Panc1 (cell line): ENCODE results near the gene SLC10A7. TPM values are rescaled to one million over a fixed set of nuclear protein-coding genes. Genes with fewer than 3 reads are reported as not detected.

Experiments used
- ATAC-seq: fragments of 200-7000 bp; cut with Tn5 transposase; 2 replicates; pipeline ENCODE4 v1.9.1; 2020; ENCODE audit warnings: mild to moderate bottlenecking, moderate library complexity
- BruUV-seq: library from RNA; stranded (reverse); fragments of 400-500 nt; replicated peaks from 2 replicates; lab custom pipeline; 2021; lab: Mats Ljungman, UMichigan
- CTCF ChIA-PET: fragments of 300-600 bp; sonication (Branson Sonifier 250); formaldehyde crosslinking; loops from one replicate; lab custom pipeline; 2022; ENCODE audit warnings: antibody characterized with exemption; lab: Charles Lee
- POLR2A ChIA-PET: fragments of 300-600 bp; sonication (Branson Sonifier 250); formaldehyde crosslinking; loops from one replicate; lab custom pipeline; 2022; ENCODE audit warnings: antibody characterized with exemption; lab: Charles Lee
- DNase-seq: peaks from one replicate; pipeline ENCODE4 v3.0.0-alpha.2; 2010; ENCODE audit warnings: low read depth, low spot score
- H3K27ac ChIP-seq: 2 replicates; pipeline ENCODE4 v1.5.1; 2011; ENCODE audit warnings: mild to moderate bottlenecking, low read length, inconsistent platforms
- H3K27me3 ChIP-seq: fragments of 200-500 bp; sonication (Bioruptor generic); 2 replicates; pipeline ENCODE4 v1.6.0; 2014; ENCODE audit warnings: low read length, inconsistent platforms; ENCODE audit not compliant: control insufficient read depth, insufficient read depth
- H3K36me3 ChIP-seq: fragments of 200-500 bp; sonication (Bioruptor generic); 2 replicates; pipeline ENCODE4 v1.5.1; 2014; ENCODE audit warnings: inconsistent platforms, mild to moderate bottlenecking, low read length, moderate library complexity; ENCODE audit not compliant: control insufficient read depth, insufficient read depth
- H3K4me1 ChIP-seq: 2 replicates; pipeline ENCODE4 v1.5.1; 2011; ENCODE audit warnings: inconsistent platforms, mild to moderate bottlenecking, low read length, moderate library complexity; ENCODE audit not compliant: control insufficient read depth, insufficient read depth
- H3K4me3 ChIP-seq, 2 experiments: 2 replicates each; pipeline ENCODE4 v1.5.1; 2011 to 2012; ENCODE audit warnings: low read depth in 2 of 2, low read length in 2 of 2, mild to moderate bottlenecking in 2 of 2, inconsistent platforms in 1 of 2, moderate library complexity in 1 of 2
- H3K9me3 ChIP-seq: fragments of 200-500 bp; sonication (Bioruptor generic); 2 replicates; pipeline ENCODE4 v1.5.1; 2014; ENCODE audit warnings: low read depth, mild to moderate bottlenecking, inconsistent platforms, low read length, moderate library complexity; ENCODE audit not compliant: control insufficient read depth, insufficient read depth
- POLR2AphosphoS5 ChIP-seq: IDR thresholded peaks from 2 replicates; pipeline ENCODE4 v1.6.1; 2012; ENCODE audit warnings: mild to moderate bottlenecking, low read depth, low read length, moderate library complexity
- SIN3A ChIP-seq: IDR thresholded peaks from 2 replicates; pipeline ENCODE4 v1.6.1; 2012; ENCODE audit warnings: low read depth, mild to moderate bottlenecking, low read length, moderate library complexity, borderline replicate concordance; ENCODE audit not compliant: insufficient read depth
- TCF7L2 ChIP-seq: IDR thresholded peaks from 2 replicates; pipeline ENCODE4 v1.6.1; 2011; ENCODE audit warnings: mild to moderate bottlenecking, low read depth, low read length, inconsistent platforms
- in situ Hi-C: cut with HindIII; loops from 2 replicates; pipeline ENCODE4 v1.10.0; 2016; ENCODE audit warnings: low sequenced_read_pairs, low pct_unique_long_range_greater_than_20kb
- intact Hi-C: fragments of 100-400 bp; cut with micrococcal nuclease; formaldehyde crosslinking; loops from one replicate; pipeline ENCODE4 v1.10.0; 2022; ENCODE audit not compliant: unreplicated experiment
- total RNA-seq: library from RNA; stranded (reverse); gene quantifications from one replicate; pipeline ENCODE4 v1.2.1, GENCODE V29; 2021; ENCODE audit not compliant: unreplicated experiment
- TF ChIP-seq, protein P1 (sequence below), 2 experiments: IDR thresholded peaks; 2 replicates each; pipeline ENCODE4 v1.6.1; 2011 to 2012; ENCODE audit warnings: low read depth in 2 of 2, control low read depth in 1 of 2, low read length in 1 of 2, mild to moderate bottlenecking in 1 of 2, moderate library complexity in 1 of 2; ENCODE audit not compliant: insufficient read depth in 1 of 2
- TF ChIP-seq, protein P2 (sequence below): fragments of 450-650 bp; IDR thresholded peaks from 2 replicates; pipeline ENCODE4 v1.5.1; 2017; ENCODE audit warnings: mild to moderate bottlenecking

SLC10A7 gene
- total RNA-seq, 1 experiment from 2014 or later: 1.5 TPM

DNA sequence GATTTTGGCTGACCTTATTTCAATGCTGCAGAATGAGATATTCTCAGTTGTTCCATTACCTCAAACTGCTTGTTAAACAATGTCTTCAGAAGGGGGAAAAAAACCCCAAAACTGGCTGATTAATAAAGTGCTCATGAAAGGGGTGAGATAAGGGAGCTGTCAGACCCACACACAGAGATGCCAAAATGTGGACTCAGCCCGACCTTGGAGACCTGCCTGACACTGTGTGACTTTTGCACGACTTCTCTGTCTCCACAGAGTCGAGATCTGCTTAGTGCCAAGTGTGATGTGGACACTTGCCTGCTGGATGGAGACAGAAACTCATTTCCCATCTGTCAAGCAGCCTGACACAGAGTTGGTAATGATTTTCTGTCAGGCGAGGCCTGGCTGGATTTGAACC is 275.9 kb downstream of the SLC10A7 start:
- Histone ChIP-seq H3K36me3 (no peaks in the 10 kb centered on the region), H3K27me3 (no peaks in the 10 kb centered on the region), H3K9me3 (no peaks in the 10 kb centered on the region), H3K4me3 (no peak overlapping the region), H3K27ac (no peak overlapping the region), H3K4me1 (no peaks in the 10 kb centered on the region)
- no peak for ATAC-seq
- POLR2A ChIA-PET: no interaction called here
- BruUV-seq: no TSS peak
- in situ Hi-C loops: no loop called here
- intact Hi-C loops: no loop called here
- CTCF ChIA-PET: no interaction called here
- TF ChIP-seq SIN3A (no peak), POLR2AphosphoS5 (no peak)
- TF ChIP-seq, protein P1, sequence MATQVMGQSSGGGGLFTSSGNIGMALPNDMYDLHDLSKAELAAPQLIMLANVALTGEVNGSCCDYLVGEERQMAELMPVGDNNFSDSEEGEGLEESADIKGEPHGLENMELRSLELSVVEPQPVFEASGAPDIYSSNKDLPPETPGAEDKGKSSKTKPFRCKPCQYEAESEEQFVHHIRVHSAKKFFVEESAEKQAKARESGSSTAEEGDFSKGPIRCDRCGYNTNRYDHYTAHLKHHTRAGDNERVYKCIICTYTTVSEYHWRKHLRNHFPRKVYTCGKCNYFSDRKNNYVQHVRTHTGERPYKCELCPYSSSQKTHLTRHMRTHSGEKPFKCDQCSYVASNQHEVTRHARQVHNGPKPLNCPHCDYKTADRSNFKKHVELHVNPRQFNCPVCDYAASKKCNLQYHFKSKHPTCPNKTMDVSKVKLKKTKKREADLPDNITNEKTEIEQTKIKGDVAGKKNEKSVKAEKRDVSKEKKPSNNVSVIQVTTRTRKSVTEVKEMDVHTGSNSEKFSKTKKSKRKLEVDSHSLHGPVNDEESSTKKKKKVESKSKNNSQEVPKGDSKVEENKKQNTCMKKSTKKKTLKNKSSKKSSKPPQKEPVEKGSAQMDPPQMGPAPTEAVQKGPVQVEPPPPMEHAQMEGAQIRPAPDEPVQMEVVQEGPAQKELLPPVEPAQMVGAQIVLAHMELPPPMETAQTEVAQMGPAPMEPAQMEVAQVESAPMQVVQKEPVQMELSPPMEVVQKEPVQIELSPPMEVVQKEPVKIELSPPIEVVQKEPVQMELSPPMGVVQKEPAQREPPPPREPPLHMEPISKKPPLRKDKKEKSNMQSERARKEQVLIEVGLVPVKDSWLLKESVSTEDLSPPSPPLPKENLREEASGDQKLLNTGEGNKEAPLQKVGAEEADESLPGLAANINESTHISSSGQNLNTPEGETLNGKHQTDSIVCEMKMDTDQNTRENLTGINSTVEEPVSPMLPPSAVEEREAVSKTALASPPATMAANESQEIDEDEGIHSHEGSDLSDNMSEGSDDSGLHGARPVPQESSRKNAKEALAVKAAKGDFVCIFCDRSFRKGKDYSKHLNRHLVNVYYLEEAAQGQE (IDR thresholded peaks at IDR 0.05; ENCODE audit: insufficient read depth in 1 of 2, low read depth in 2 of 2, low read length in 1 of 2): no peak
- DNase-seq: no peak

DNA sequence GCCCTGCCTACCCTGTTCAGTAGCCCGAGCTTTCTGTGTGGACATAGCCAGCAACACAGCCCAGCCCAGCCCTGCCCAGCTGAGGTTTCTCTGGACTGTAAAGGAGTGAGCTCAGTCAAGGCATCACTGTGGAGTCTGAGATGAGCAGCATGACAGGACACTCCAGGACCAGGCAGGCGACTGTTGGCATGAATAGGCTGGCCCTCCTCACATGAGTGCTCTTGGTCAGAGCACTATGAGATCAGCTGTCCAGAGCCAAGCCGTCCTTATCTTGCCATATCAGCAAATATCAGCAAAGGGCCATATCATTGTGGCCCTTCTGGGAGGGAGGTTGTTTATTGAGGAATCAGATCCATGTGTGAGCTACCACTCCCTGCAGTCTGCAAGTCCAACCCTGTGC is 276.5 kb downstream of the SLC10A7 start:
- Histone ChIP-seq H3K36me3 (no peaks in the 10 kb centered on the region), H3K27ac (no peak overlapping the region), H3K4me1 (no peaks in the 10 kb centered on the region), H3K4me3 (no peak overlapping the region), H3K27me3 (no peaks in the 10 kb centered on the region), H3K9me3 (no peaks in the 10 kb centered on the region)
- intact Hi-C loops (no loop called here), in situ Hi-C loops (no loop called here)
- no TSS peak for BruUV-seq
- no peak for DNase-seq
- POLR2A ChIA-PET: no interaction called here
- TF ChIP-seq, protein P2, sequence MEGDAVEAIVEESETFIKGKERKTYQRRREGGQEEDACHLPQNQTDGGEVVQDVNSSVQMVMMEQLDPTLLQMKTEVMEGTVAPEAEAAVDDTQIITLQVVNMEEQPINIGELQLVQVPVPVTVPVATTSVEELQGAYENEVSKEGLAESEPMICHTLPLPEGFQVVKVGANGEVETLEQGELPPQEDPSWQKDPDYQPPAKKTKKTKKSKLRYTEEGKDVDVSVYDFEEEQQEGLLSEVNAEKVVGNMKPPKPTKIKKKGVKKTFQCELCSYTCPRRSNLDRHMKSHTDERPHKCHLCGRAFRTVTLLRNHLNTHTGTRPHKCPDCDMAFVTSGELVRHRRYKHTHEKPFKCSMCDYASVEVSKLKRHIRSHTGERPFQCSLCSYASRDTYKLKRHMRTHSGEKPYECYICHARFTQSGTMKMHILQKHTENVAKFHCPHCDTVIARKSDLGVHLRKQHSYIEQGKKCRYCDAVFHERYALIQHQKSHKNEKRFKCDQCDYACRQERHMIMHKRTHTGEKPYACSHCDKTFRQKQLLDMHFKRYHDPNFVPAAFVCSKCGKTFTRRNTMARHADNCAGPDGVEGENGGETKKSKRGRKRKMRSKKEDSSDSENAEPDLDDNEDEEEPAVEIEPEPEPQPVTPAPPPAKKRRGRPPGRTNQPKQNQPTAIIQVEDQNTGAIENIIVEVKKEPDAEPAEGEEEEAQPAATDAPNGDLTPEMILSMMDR: no peak
- TF ChIP-seq TCF7L2 (no peak), POLR2AphosphoS5 (no peak), SIN3A (no peak)
- TF ChIP-seq, protein P1 (IDR thresholded peaks at IDR 0.05; ENCODE audit: insufficient read depth in 1 of 2, low read depth in 2 of 2, low read length in 1 of 2): no peak
- CTCF ChIA-PET: no interaction called here
- ATAC-seq: no peak
